ENCODE measurements around the gene CCL16.
"Not testable (repeated sequence)": the region's sequence is repeated elsewhere in the genome, so short reads cannot be mapped to it uniquely, and the experiment has no call there.

The CCL16 gene

DNA sequence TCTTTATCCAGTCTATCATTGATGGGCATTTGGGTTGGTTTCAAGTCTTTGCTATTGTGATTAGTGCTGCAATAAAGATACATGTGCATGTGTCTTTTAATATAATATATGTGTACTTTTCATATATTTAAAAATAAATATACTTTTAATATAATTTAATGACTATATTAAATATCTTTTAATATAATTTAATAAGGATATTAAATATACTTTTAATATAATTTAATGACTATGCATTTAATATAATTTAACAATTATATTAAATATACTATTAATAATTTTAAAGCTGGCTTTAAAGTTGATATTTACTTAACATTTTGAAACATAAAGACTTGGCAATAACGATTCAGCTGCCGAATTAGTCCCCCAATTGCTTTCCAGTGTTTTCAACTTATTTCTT, 35.3 kb upstream of the CCL16 start:
- Histone ChIP-seq H4K20me1 (ENCODE audit: insufficient read depth, low read length, poor library complexity, severe bottlenecking) (no peaks in the 10 kb centered on the region), H2AFZ (ENCODE audit: low read length) (no peak overlapping the region), H3K4me1 (ENCODE audit: insufficient read depth, low read length, poor library complexity, severe bottlenecking) (no peaks in the 10 kb centered on the region), H3K27me3 (ENCODE audit: insufficient read depth, low read length, poor library complexity, severe bottlenecking) (no peaks in the 10 kb centered on the region), H3F3A (ENCODE audit: low read depth) (no peaks in the 10 kb centered on the region), H3K36me3 (ENCODE audit: insufficient read depth, low read length) (no peaks in the 10 kb centered on the region), H3K4me3 (ENCODE audit: low read length, poor library complexity, severe bottlenecking) (no peak overlapping the region), H3K79me2 (ENCODE audit: insufficient read depth, low read length) (no peaks in the 10 kb centered on the region), H3K9me2 (replicated peaks; ENCODE audit: low read depth, low read length) (no peaks in the 10 kb centered on the region), H3K9ac (ENCODE audit: low read depth, low read length, poor library complexity, severe bottlenecking) (no peak overlapping the region), H3K4me2 (ENCODE audit: low read depth, low read length, poor library complexity, severe bottlenecking) (no peak overlapping the region), H3K9me3 (ENCODE audit: insufficient read depth, low read depth, low read length) (no peaks in the 10 kb centered on the region)
- no peak for TF ChIP-seq CTCF (conservative IDR thresholded peaks at IDR 0.05; ENCODE audit: low read length)
- no peak for TF ChIP-seq EZH2phosphoT487 (IDR thresholded peaks at IDR 0.05; ENCODE audit: borderline replicate concordance)

DNA sequence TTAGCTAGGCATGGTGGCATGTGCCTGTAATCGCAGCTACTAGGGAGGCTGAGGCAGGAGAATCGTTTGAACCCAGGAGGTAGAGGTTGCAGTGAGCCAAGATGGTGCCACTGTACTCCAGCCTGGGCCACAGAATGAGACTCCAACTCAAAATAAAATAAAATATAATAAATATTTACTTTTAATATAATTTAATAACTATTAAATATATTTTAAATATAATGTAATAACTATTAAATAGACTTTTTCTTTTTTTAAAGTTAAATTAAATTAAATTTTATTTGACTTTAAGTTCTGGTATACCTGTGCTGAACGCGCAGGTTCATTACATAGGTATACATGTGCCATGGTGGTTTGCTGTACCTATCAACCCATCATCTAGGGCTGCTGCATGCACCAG, 34.6 kb upstream of the CCL16 start:
- H3K9me2 ChIP-seq (replicated peaks; ENCODE audit: low read depth, low read length); H3K9me3 ChIP-seq (ENCODE audit: insufficient read depth, low read depth, low read length); H3K36me3 ChIP-seq (ENCODE audit: insufficient read depth, low read length); H2AFZ ChIP-seq (ENCODE audit: low read length); H3F3A ChIP-seq (ENCODE audit: low read depth); H3K79me2 ChIP-seq (ENCODE audit: insufficient read depth, low read length); H3K4me2 ChIP-seq (ENCODE audit: low read depth, low read length, poor library complexity, severe bottlenecking); H4K20me1 ChIP-seq (ENCODE audit: insufficient read depth, low read length, poor library complexity, severe bottlenecking); H3K4me3 ChIP-seq (ENCODE audit: low read length, poor library complexity, severe bottlenecking); H3K4me1 ChIP-seq (ENCODE audit: insufficient read depth, low read length, poor library complexity, severe bottlenecking); H3K9ac ChIP-seq (ENCODE audit: low read depth, low read length, poor library complexity, severe bottlenecking); H3K27me3 ChIP-seq (ENCODE audit: insufficient read depth, low read length, poor library complexity, severe bottlenecking): not testable (repeated sequence)

DNA sequence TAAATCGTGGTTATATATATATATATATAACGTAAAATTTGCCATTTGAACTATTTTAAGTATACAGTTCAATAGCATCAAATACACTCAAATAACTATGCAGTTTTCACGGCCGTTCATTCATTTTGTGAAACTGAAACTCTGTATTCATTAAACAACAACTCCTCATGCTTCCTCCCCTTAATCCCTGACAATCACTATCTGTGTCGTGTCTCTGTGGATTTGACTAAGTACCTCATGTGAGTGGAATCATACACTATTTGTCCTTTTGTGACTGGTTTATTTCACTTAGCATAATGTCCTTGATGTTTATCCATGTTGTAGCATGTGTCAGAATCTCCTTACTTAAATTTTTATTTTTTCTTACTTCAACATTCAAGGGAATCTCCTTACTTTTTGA, 33.6 kb upstream of the CCL16 start:
- no peak overlapping the region for H3K4me3 ChIP-seq (ENCODE audit: low read length, poor library complexity, severe bottlenecking)
- no peaks in the 10 kb centered on the region for H3K27me3 ChIP-seq (ENCODE audit: insufficient read depth, low read length, poor library complexity, severe bottlenecking)
- no peaks in the 10 kb centered on the region for H4K20me1 ChIP-seq (ENCODE audit: insufficient read depth, low read length, poor library complexity, severe bottlenecking)
- TF ChIP-seq EZH2phosphoT487 (IDR thresholded peaks at IDR 0.05; ENCODE audit: borderline replicate concordance) = no peak
- TF ChIP-seq CTCF (conservative IDR thresholded peaks at IDR 0.05; ENCODE audit: low read length) = no peak
- no peak overlapping the region for H3K4me2 ChIP-seq (ENCODE audit: low read depth, low read length, poor library complexity, severe bottlenecking)
- H3K9ac ChIP-seq (ENCODE audit: low read depth, low read length, poor library complexity, severe bottlenecking) = no peak overlapping the region
- no peaks in the 10 kb centered on the region for H3K9me2 ChIP-seq (replicated peaks; ENCODE audit: low read depth, low read length)
- no peaks in the 10 kb centered on the region for H3F3A ChIP-seq (ENCODE audit: low read depth)
- no peaks in the 10 kb centered on the region for H3K79me2 ChIP-seq (ENCODE audit: insufficient read depth, low read length)
- no peaks in the 10 kb centered on the region for H3K9me3 ChIP-seq (ENCODE audit: insufficient read depth, low read depth, low read length)
- no peaks in the 10 kb centered on the region for H3K4me1 ChIP-seq (ENCODE audit: insufficient read depth, low read length, poor library complexity, severe bottlenecking)
- H3K36me3 ChIP-seq (ENCODE audit: insufficient read depth, low read length) = no peaks in the 10 kb centered on the region
- H2AFZ ChIP-seq (ENCODE audit: low read length) = no peak overlapping the region

DNA sequence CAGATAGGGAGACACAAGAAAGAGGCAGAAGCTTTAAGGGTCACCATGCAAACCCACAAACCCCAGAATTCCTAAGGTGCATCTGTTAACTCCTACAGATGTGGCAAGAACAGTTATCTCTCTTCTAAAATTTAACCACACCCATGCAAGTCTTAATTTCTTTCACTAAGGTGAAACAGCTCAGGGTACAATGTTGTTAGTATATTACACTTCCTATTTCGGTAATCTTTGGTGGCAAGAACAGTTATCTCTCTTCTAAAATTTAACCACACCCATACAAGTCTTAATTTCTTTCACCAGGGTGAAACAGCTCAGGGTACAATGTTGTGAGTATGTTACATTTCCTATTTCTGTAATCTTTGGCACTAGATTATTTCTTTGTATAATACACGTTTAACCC, 29.9 kb upstream of the CCL16 start:
- Histone ChIP-seq H3K9ac (ENCODE audit: low read depth, low read length, poor library complexity, severe bottlenecking) (no peak overlapping the region), H3K9me3 (ENCODE audit: insufficient read depth, low read depth, low read length) (no peaks in the 10 kb centered on the region), H3K36me3 (ENCODE audit: insufficient read depth, low read length) (no peaks in the 10 kb centered on the region), H3K9me2 (replicated peaks; ENCODE audit: low read depth, low read length) (no peaks in the 10 kb centered on the region), H3K27me3 (ENCODE audit: insufficient read depth, low read length, poor library complexity, severe bottlenecking) (no peaks in the 10 kb centered on the region), H3K4me2 (ENCODE audit: low read depth, low read length, poor library complexity, severe bottlenecking) (no peak overlapping the region), H3F3A (ENCODE audit: low read depth) (no peaks in the 10 kb centered on the region), H2AFZ (ENCODE audit: low read length) (no peak overlapping the region), H3K4me1 (ENCODE audit: insufficient read depth, low read length, poor library complexity, severe bottlenecking) (no peaks in the 10 kb centered on the region), H3K4me3 (ENCODE audit: low read length, poor library complexity, severe bottlenecking) (no peak overlapping the region), H4K20me1 (ENCODE audit: insufficient read depth, low read length, poor library complexity, severe bottlenecking) (no peaks in the 10 kb centered on the region), H3K79me2 (ENCODE audit: insufficient read depth, low read length) (no peaks in the 10 kb centered on the region)
- TF ChIP-seq EZH2phosphoT487 (IDR thresholded peaks at IDR 0.05; ENCODE audit: borderline replicate concordance) (no peak), CTCF (conservative IDR thresholded peaks at IDR 0.05; ENCODE audit: low read length) (no peak)
